ENCODE data around the gene BLTP2.
"Not testable (repeated sequence)": the region's sequence is repeated elsewhere in the genome, so short reads cannot be mapped to it uniquely, and the experiment has no call there.

The BLTP2 gene

DNA sequence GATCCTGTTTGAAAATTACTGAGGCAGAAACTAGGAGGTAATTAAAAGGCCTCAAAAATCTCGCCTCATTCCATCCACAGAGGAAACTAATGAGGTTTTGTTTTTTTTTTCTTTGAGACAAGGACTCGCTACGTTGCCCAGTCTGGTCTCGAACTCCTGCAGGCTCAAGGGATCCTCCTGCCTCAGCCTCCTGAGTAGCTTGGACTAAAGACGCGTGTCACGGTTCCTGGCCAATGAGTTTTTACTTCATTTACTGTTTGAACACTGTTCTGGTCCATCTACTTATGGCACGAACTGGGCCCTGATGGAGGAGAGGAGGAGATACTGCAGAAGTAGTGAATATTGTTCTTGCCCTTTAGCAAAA, 600 bp upstream of the BLTP2 start:
- DNase-seq, result no peak

DNA sequence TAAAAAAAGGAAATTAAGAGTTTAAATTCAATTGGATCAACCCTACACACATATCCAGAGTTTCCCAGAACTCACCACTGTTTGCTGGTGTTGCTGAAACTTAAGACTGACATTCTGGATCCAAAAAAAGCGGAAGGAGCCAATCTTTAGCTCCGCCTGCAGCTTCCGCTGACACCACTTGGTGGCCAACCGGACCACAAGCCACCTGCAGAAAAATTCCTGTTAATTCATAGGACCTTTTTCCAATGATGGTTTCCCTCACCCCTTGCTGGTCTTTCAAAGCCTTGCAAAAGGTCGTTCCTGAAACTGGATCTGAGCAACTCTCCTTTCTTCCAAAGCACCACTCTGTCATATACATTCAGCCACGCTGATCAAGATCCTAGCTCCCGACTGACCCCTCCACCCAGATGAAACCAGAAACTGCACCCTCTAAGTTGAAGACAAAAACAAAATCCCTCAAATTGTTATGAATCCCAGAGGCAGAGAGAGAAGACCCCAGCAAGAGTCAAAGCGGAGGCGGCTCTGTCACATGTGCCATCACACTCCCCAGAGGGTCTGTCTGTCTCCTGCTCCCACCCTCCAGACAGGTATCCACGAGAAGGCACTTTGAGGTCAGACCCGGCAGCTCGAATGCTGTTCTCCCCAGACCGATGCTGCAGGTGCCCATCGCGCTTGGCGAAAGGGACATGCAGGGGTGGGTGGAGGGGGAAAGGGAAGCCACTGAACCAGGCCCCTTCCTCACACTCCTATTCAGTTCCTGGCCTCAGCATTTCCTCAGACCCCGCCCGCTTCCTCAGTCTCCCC, 773 bp downstream of the BLTP2 start:
- DNase-seq, result peak; percentile 19

DNA sequence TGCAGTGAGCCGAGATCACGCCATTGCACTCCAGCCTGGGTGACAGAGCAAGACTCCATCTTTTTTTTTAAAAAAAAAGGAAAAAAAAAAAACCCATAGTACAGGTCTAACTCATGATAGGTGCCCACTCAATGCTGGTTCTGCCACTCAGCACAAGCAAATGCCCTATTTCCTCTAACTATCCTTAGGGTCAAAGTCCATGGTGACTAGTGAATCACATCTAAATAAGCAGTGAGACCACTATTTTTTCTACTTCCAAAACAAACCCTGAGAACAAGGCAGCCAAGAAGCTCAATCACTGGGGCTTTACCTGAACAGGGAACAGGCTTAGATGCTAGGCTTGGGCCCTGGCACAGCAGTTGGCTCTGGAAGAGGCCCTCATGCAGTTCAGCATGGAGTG, 3.4 kb downstream of the BLTP2 start:
- DNase-seq, result no peak

DNA sequence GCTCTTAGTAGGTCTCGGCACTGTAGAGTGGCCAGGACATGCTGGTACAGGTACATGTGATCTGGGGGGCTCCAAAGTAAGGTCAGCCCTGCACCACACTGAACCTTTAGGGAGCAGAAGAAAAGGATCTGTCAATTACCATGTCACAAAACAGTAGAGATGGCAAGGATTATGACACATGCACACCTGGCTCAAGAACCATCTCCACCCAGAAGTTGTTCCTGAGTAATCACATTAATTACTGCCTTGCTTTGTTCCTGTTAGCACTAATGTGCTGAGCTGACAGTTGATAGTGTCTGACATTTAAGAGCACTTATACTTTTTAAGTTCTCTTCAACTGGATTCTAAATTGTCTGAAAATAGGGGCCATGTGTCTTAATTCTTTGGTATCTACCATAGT, 9.5 kb downstream of the BLTP2 start:
- DNase-seq, result no peak

DNA sequence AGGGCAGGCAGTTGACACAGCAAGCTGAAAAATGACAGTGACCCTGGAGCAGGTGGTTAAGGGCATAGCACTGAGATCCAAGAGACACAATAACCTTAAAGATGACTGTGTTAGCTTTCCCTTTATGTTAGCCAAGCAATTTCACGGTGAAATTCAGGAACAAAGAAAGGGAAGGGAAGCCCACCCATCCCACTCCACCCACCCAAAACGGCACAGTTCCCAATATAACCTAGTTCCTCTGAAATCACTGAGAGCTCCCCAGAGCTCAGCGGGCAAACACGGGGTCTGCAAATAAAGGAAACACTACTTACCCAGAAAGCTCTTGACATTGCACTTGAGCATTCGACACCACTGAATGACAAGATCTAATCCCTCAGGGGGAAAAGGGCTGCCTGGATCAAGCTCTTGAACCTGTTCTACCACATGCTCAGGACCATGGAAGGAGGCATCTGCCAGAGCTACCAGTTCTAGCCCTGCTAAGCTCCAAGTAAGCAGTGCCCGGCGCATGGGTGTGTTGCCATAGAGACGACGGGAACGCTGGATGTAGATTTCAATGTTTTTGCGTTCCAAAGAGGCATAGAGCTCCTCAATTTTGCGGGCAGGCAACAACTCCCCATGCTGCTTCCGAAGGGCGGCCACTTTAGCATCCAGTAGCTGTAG, 10.6 kb downstream of the BLTP2 start:
- DNase-seq, result peak; percentile 62

DNA sequence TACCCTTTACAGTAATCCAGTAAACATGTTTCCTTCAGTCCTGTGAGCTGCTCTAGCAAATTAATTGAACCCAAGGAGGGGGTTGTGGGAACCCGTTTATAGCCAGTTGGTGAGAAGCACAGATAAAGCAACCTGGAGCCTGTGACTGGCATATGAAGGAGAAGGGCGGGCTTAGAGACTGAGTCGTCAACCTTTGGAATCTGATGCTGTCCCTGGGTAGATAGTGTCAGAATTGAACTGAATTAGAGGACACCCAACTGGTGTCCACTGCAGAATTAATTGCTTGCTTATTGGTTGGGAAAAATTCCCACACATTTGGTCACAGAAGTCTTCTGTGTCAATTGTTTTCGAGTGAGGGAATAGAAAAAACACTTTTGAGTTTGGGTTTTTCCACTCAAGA, 18.1 kb downstream of the BLTP2 start:
- DNase-seq, result no peak

DNA sequence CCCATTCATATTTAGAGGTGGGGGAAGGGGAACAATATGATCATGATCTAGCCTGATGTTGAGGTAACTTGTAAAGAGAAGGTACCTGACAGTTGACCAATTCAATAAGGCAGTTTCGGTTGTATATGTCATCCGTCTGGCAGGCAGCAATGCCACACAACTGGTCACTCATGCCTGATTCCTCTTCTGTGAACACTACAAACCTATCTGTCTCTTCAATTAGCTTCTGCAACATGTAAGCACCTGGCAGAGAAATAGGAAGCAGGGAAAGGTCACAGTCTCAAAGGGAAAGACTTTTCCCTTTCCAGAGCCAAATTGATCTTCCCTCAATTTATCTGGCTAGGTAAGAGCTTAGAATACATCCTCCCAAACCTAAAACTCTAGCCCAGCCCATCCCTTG, 20.8 kb downstream of the BLTP2 start:
- DNase-seq, result no peak

DNA sequence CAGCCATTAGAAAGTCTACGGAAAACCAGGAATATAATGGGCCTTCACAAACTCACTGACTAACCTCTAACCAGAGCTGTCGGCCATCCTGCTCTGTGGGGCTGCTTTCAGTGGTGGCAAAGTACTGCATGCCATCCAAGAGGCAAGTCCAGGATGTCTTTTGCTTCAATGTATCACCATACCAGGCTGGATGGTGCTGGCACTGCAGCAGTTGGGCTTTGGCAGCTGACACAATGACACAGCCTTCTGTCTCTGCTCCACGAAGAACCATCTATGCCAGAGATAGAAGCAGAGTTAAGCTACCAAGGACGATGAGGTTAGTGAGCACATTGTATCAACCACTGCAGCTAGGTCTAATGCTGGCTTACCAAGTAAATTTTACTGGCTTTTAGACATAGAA, 21.3 kb downstream of the BLTP2 start:
- no peak for DNase-seq

DNA sequence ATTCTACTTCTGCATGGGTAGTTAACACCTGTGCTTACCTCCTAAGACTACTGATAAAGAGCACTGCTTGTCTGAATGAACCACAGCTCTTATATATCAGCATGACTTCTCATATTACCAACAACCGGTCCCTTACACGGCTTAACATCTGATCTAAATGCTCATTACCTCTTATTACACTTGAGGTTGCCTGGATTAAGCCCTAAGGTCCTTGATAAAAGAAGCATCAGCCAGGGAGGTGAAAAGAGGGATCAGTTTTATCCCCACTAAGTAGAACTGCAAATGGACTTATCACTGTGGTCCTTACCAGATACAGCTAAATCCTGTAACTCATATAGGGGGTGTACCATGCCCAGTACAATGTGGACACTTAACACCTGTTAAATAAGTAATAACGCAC, 22.8 kb downstream of the BLTP2 start:
- DNase-seq, result no peak

DNA sequence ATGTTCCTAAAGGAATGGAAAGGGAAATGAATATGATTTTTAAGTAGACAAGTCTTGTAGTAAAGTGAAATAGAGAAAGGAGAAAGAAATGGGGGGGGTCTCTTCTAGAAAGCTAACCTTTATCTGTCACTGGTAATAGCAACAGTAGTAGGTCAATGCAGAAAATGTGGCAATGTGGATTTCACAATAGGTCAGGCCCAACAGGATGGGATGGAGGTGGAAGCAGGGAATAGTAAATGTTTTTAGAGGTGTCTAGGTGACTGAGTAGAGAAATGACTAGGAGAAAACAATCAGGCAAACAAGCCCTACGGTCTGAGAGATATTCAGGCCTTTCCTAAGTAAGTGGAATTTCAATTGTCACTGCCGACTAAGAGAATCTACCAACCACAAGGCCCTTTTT, 24.9 kb downstream of the BLTP2 start:
- no peak for DNase-seq

DNA sequence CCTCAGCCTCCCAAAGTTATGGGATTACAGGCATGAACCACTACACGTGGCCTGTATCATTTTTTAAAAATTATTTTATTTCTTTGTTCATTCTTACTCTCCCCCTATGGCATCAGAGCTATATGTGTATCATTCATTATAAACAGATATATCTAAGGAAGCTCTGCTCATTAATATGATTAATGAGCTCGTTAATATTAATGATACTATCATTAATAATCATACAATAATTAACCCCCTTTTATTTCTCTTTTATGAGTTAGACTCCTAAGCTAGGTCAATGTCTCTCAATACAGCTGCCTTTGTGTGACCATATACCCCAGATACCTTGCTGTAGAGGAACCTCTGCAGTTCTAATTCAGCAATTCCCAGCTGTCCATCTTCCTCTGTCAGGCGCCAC, 26.5 kb downstream of the BLTP2 start:
- no peak for DNase-seq

DNA sequence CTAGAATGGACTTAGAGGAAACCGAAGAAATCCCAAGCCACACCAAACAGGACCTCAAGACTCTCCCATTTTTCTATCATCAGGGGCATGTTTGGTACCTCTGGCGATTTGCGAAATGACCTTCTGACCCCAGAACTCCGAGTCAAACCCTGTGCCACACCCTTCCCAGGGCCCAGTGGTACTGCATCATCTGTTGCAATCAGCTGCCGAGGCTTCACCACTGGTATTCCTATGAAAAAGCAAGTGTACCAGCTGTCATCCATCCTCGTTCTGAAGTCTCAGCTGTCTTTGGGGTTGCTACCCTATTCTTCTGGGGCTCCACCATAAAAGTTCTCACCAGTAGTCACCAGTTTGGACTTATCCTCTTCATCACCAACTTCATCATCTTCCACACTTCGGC, 28.7 kb downstream of the BLTP2 start:
- DNase-seq, result no peak

DNA sequence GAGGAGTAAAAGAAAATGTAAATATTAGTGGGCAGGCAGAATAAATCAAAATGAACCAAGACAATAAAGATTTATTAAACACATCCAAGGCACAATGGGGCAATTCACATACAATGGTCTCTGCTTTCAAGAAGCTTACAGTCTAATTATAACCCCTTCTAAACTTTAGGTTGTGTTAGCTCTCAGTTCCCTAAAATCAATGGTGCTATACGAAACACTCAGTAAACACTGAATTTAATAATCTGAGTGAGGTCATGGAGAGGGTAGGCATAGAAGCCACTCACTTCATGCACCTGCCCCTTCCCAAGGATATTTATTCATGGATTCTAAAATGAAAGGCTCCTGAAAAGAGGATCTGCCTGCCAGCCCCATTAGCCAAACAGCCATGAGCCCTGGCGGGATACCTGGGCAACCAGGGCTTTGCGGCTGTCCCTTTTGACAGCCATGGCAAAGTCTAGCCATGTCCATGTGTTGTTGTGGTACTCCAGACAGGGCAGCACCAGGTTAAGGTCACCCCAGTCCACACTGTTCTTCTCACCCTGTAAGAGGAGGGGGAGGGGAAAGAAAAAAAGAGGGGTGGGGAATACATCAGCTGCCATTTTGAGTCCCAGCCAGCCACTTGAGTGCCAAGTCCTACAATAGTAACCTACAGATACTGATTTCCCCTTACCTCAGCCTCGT, 29.6 kb downstream of the BLTP2 start:
- no peak for DNase-seq

DNA sequence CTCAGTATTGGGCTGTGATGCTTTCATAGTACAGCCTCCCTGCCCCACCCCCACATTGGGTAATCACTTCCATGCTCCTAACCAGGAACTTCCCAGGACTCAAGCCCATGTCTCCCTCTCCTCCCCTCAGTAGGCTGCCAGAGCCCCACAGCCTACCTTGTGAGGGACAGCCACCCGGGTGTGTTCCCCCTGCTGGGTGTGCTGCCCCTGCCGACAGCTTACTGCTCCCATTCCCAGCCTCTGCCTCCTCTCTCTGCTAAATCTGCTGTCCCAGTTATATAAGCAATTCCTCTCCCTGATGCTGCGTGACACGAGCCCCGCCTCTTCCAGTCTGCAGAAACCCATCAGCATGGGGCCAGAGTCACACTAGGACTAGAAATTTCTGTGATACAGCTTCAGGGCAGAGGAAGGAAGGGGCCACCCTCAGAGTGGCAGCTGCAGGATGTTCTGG, 31.0 kb downstream of the BLTP2 start, which contains the start of gene RSKR:
TSS of gene RSKR (minus strand) at position 255 of the 451 bp plus-strand sequence. CDS start at position 231, 24 bp downstream.
- no peak for DNase-seq

DNA sequence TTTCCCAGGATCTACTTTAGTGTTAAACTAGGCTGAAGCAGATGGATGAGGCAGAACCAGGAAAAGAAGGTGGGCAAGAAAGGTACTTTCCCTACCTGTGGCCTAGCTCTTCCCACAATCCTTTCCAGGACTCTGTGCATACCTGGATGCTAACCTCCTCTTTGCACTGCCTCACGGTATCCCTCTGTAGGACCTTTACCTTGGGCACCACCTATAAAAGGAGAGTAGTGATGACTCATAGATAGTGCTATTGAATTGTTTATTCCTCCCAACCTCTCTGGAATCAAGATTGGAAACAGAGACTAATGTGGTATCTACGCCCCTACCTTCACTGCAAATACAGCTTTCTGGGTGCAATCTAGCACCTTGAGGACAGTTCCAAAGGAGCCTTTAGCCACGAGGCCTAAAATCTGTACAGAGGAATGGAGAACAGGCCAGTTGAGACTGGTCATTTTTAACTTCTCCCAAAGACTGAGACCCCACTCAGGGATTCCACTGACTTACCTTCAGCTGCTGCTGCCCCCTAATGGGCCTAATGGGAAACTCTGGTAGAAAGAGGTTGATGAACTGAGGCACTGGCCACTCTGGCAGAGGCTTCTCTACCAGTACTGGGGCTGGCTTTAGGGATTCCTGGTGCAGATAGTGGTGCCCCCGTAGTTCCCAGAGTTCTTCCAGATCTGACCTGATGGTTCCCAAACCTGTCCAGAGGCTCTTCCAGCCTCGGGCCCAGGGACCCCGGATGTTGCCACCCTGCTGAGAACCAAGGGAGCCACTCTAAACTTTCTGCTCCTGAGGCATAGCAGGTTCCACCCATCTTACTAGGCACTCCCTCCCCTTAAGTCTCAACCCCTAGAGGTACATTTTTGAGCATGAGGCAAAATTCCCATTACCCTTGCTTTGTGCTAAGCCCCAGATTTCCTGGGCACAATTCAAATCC, 31.8 kb downstream of the BLTP2 start:
- no peak for DNase-seq

DNA sequence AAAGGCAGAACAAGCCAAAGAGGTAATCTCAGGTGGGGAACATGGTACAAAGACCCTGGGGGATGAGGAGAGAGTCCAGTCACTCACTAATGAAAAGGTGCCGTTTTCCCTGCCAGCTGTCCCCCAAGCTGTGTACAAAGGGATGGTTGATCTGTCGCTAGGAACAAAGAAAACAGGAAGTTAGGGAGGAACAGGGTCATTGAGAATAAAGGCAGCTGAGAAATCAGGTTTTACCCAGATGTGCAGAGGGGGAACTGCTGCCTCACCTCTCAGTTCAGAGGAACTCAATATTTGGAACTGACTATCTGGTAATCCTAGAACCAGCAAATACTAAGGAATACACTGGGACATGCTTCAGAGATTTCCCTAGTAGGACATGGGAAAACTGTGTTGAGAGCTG, 32.4 kb downstream of the BLTP2 start:
- no peak for DNase-seq

DNA sequence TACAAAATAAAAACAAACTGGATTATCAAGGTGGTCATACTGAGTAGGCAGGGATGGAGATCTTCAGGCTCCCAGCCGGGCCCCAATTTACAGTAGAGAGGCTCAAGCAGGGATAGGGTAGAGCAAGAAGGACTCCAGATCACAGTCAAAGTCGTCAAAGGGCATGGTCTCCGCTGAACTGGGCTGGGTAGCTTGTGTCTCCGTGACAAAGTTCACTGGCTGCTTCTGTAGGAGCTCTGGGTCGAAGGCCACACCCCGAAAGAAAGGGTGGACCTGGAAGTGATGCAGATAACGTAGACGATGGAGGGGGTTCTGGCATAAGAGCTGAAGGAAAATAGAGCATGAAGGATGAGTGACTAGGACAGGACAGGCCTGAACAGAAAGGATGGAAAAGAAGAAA, 34.6 kb downstream of the BLTP2 start:
- no peak for DNase-seq

DNA sequence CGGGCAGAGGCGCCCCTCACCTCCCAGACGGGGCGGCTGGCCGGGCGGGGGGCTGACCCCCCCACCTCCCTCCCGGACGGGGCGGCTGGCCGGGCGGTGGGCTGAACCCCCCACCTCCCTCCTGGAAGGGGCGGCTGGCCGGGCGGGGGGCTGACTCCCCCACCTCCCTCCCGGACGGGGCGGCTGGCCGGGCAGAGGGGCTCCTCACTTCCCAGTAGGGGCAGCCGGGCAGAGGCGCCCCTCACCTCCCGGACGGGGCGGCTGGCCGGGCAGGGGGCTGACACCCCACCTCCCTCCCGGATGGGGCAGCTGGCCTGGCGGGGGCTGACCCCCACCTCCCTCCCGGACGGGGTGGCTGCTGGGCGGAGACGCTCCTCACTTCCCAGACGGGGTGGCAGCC, 40.9 kb downstream of the BLTP2 start:
- not testable (repeated sequence) for DNase-seq

DNA sequence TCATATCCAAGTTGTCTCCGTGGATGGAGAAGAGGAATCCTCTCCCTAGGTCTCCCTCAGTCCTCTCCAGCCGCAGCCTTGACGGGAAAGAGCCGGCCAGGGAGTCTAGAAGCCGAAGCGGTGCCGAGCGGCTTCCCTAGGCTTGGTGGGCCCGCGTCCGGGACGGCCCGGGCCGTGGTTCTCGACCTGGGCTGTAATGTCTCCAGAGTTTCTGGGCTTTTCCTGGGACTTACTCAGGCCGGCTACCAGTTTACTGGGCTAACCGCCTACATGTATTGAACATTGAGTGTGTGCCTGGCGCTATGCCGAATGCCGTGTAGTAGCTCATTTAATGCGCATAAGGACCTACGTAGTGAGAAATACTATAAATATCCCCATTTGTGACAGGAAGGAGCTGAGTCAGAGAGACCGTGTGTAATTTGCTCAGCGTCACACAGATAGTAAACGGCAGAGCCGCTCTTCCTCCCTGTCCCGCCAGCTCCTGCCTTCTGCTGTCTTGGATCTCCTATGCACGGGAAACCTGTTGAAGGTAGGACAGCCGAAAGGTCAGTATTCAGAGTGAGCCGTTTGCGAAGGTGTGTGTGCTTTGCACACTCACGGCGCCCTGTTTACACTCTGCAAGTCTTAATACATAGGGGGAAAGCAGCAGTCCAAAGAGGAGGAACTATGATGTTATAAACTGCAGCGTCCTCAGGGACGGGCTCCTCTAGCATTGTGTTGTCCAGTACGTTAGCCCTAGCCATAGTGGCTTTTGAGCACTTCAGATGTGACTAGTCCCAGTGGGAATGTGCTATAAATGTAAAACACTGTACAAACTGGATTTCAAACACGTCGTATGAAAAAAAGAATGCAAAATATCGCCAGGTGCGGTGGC, 45.4 kb downstream of the BLTP2 start:
- peak; percentile 58 for DNase-seq

DNA sequence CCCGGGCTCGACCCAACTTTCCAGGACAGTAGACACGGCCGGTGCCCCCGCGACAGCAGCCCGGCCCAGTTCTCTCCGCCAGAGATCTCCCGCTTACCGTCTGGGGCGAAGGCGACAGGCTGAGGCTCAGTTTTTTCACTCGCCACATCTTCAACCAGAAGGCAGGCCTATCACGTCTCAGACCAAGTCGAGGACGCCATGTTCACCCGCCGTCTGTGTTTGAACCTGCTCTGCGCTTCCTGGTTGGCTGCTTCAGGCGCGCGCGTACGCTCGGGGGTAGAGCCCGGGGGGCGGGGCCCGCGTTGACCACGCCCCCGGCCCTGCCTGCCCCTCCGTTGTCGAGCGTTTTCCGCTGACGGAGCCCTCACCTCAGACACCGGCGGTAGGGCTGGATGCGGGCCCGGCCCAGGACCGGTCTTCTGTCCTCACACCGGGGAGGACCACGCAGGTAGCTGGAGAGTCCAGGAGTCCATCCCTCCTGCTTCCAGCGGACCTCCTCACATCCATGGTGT, 46.1 kb downstream of the BLTP2 start, which contains the start of gene SPAG5:
TSS of gene SPAG5 (minus strand) at position 227 of the 512 bp plus-strand sequence. CDS start at position 148, 79 bp downstream.
- DNase-seq, result peak; percentile 84

DNA sequence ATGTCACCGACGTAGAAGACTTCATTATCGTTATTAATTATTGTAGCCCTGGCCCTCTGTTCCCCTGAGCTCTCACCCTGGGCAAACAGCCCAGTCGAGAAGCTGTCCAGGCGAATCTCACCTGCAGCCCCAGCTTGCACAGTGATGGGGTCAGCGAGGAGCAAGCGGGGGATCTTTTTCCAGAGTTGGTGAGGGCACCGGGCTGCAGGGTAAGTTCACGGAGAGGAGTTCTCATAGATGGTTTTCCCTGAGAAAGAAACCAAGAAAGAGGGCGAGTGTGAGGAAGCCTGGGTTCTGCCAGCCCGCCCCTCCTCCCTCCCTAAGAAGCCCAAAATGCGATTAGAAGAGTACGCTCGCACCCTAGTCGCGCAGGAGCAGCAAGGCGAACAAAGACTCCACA, 46.6 kb downstream of the BLTP2 start:
- DNase-seq, result no peak
